ENCODE data around the gene CFAP99. TPM values are rescaled to one million over a fixed set of nuclear protein-coding genes. Genes with fewer than 3 reads are reported as not detected.

Gene CFAP99
- total RNA-seq, 1 experiment from 2014 or later, result 0.16 TPM

DNA sequence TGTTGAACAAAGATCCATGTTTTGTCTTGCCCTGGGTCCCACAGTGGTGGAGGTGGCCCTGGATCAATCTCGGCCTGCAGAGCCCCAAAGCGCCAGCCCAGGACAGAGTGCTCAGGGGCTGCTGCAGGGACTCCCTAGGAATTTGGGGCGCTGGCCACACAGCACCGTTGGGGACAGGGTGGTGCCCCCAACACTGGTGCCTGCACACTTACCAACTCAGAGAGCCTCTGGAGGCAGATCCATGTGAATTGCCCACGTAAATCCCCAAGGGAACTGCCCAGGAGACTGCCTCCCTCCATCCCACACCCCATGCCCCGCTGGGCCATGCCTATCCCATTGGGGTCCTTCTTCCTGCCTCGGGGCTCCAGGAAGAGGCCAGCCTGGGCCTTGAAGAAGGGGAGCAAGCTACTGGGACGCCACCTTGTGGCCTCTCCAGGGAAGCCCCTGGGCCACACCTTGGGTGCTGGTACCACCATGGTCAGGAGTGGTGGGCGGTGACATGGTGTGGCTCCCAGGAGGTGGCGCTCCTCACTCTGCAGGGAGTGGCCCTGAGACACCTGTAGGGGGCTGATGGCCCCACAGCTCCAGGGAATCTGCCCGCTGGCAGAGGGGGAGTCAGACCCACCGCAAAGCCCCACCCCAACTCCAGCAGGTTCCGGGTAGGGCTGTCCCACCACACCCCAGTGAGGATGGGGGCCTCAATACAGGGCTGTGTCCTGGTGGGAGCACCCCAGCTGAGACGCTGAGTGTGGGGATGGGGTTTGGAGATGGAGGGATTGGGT lies 22.8 kb downstream of the CFAP99 start:
- ChIA-PET CTCF (no interaction called here), POLR2A (interaction anchor here (1.2 to 2.1 kb wide), 2 partner anchors 27 to 222 kb away, joined by 3 to 6 read pairs; partner anchors contain the start of gene RNF4)
- TF ChIP-seq, protein P1, sequence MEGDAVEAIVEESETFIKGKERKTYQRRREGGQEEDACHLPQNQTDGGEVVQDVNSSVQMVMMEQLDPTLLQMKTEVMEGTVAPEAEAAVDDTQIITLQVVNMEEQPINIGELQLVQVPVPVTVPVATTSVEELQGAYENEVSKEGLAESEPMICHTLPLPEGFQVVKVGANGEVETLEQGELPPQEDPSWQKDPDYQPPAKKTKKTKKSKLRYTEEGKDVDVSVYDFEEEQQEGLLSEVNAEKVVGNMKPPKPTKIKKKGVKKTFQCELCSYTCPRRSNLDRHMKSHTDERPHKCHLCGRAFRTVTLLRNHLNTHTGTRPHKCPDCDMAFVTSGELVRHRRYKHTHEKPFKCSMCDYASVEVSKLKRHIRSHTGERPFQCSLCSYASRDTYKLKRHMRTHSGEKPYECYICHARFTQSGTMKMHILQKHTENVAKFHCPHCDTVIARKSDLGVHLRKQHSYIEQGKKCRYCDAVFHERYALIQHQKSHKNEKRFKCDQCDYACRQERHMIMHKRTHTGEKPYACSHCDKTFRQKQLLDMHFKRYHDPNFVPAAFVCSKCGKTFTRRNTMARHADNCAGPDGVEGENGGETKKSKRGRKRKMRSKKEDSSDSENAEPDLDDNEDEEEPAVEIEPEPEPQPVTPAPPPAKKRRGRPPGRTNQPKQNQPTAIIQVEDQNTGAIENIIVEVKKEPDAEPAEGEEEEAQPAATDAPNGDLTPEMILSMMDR (IDR thresholded peaks at IDR 0.05; ENCODE audit: unreplicated experiment), result peak; percentile 47
- intact Hi-C loops (cut with micrococcal nuclease), result loop anchor here (1.0 to 2.0 kb wide), 2 partner anchors 29 to 221 kb away; no protein-coding TSS in a partner anchor
- Mint-ChIP-seq H3K36me3 (ENCODE audit: insufficient read depth, unreplicated experiment) (no peaks in the 10 kb centered on the region), H3K4me1 (ENCODE audit: insufficient read depth, unreplicated experiment) (no peaks in the 10 kb centered on the region), H3K27ac (ENCODE audit: low read depth, unreplicated experiment) (no peak overlapping the region), H3K9me3 (ENCODE audit: unreplicated experiment) (no peaks in the 10 kb centered on the region), H3K4me3 (ENCODE audit: unreplicated experiment) (no peak overlapping the region), H3K27me3 (ENCODE audit: insufficient read depth, unreplicated experiment) (no peaks in the 10 kb centered on the region)
- no TSS peak for BruUV-seq (replicated peaks)
- DNase-seq (ENCODE audit: unreplicated experiment), result peak; percentile 68

DNA sequence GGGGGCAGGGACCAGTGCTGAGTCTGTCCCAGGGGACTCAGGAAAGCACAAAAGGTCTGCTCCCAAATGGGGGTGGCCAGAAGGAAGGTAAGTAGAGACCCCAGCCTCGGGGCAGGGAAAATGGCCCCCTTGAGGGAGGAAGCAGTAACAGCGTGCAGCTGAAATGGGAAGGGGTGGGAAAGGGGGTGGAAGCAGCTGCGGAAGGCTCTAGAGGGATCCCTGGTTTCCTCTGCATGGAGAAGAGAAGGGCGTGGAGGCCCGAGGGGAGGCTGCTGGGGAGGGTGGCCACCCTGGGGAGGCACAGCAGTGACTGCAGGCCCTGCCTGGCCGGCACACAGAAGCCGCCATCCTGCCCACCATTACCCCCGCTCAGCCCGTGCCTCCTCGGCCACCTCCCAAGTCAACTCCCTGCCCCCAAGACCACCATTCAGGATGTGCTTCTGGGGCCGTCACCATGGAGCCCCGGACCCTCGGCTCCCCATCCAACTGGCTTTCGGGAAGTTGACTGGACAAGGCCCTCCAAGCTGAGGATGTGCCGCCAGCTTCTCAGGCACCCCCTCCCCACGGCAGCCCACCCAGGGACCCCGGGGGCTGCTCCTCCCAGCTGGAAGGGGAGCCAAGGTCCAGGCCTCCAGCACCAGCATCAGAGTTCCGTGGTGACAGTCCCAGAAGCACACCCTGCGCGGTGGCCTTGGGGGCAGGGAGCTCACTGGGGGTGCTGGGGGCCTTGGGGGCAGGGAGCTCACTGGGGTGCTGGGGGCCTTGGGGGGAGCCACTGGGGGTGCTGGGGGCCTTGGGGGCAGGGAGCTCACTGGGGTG lies 23.6 kb downstream of the CFAP99 start:
- Mint-ChIP-seq H3K36me3 (ENCODE audit: insufficient read depth, unreplicated experiment) (no peaks in the 10 kb centered on the region), H3K27ac (ENCODE audit: low read depth, unreplicated experiment) (no peak overlapping the region), H3K4me1 (ENCODE audit: insufficient read depth, unreplicated experiment) (no peaks in the 10 kb centered on the region), H3K4me3 (ENCODE audit: unreplicated experiment) (no peak overlapping the region), H3K9me3 (ENCODE audit: unreplicated experiment) (no peaks in the 10 kb centered on the region), H3K27me3 (ENCODE audit: insufficient read depth, unreplicated experiment) (no peaks in the 10 kb centered on the region)
- ChIA-PET POLR2A (interaction anchor here (1.2 to 2.1 kb wide), 2 partner anchors 26 to 222 kb away, joined by 3 to 6 read pairs; partner anchors contain the start of gene RNF4), CTCF (no interaction called here)
- DNase-seq (ENCODE audit: unreplicated experiment), result no peak
- no TSS peak for BruUV-seq (replicated peaks)
- intact Hi-C loops (cut with micrococcal nuclease), result no loop called here
- TF ChIP-seq, protein P1 (IDR thresholded peaks at IDR 0.05; ENCODE audit: unreplicated experiment), result no peak

DNA sequence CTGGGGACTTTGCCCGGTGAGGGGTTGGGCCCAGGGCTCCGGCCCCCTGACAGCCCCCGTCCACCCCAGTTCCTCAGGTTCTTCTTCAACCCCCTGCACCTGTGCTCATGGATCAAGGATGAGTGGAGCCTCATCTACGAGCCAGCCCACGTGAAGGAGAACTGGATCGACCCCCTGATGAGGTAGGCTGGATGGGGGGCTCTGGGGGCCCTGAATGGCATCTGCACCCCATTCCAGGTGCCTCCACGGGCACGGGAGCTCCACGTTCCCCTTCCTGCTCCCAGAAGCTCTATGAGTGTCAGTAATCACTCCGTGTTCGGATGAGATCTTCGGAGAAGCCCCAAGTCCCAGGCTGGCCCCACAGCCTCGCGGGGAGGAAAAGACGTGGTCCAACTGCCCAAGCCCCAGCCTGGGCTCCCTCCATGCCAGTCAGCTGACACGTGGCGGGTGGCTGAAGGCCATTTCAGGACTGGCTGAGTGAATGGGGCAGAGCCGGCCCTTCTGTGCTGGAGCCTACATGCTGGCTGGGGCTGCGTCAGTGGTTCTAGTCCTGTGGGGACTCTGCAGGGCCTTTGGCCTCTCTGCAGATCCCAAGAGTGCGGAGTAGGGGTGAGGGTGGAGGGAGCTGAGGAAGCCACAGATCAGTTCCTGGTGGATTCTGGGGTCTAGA lies 24.4 kb downstream of the CFAP99 start:
- no TSS peak for BruUV-seq (replicated peaks)
- intact Hi-C loops (cut with micrococcal nuclease), result no loop called here
- Mint-ChIP-seq H3K4me3 (ENCODE audit: unreplicated experiment) (no peak overlapping the region), H3K4me1 (ENCODE audit: insufficient read depth, unreplicated experiment) (no peaks in the 10 kb centered on the region), H3K9me3 (ENCODE audit: unreplicated experiment) (no peaks in the 10 kb centered on the region), H3K27me3 (ENCODE audit: insufficient read depth, unreplicated experiment) (no peaks in the 10 kb centered on the region), H3K27ac (ENCODE audit: low read depth, unreplicated experiment) (no peak overlapping the region), H3K36me3 (ENCODE audit: insufficient read depth, unreplicated experiment) (no peaks in the 10 kb centered on the region)
- ChIA-PET POLR2A (interaction anchor here (2.1 kb wide), 1 partner anchor 26 kb away, joined by 6 read pairs; the partner anchor contains the start of gene RNF4), CTCF (interaction anchor here (1.2 to 1.3 kb wide), 2 partner anchors 21 to 222 kb away, joined by 3 to 5 read pairs; no protein-coding TSS in a partner anchor)
- DNase-seq (ENCODE audit: unreplicated experiment), result no peak
- TF ChIP-seq, protein P1 (IDR thresholded peaks at IDR 0.05; ENCODE audit: unreplicated experiment), result no peak

All from MCF 10A (cell line).